GM11168 (cell line): ENCODE measurements around the gene TEKT1.
"Not testable (repeated sequence)": the region's sequence is repeated elsewhere in the genome, so short reads cannot be mapped to it uniquely, and the experiment has no call there.

ENCODE experiments used
- in situ Hi-C: fragments of 300-500 bp; cut with MboI; formaldehyde crosslinking; loops from one replicate; pipeline ENCODE4 v1.12.0; 2022; ENCODE audit warnings: low sequenced_read_pairs; ENCODE audit not compliant: unreplicated experiment

The TEKT1 gene

DNA sequence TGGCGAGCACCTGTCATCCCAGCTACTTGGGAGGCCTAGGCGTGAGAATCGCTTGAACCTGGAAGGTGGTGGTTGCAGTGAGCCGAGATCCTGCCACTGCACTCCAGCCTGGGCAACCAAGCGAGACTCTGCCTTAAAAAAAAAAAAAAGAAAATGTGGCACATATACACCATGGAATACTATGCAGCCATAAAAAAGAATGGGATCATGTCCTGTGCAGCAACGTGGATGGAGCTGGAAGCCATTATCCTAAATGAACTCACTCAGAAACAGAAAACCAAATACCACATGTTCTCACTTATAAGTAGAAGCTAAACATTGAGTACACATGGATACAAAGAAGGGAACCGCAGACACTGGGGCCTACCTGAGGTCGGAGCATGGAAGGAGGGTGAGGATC, 56.6 kb downstream of the TEKT1 start:
- in situ Hi-C loops = not testable (repeated sequence)

DNA sequence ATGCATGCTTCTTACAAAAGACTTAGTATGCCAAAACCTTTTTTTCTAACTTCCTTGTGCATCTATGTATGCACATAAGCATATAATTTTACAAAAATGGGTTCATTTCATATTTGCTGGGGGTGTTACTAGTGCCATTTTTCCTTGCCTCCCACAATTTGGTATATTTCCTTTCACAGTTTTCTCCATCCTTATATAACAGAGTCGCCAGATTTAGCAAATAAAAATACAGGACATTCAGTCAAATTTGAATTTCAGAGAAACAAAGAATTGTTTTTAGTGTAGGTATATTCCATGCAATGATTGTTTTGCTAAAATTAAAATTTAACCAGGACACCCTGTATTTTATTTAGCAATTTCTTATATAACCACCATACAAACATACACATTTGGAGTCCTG, 59.5 kb downstream of the TEKT1 start:
- in situ Hi-C loops = no loop called here

DNA sequence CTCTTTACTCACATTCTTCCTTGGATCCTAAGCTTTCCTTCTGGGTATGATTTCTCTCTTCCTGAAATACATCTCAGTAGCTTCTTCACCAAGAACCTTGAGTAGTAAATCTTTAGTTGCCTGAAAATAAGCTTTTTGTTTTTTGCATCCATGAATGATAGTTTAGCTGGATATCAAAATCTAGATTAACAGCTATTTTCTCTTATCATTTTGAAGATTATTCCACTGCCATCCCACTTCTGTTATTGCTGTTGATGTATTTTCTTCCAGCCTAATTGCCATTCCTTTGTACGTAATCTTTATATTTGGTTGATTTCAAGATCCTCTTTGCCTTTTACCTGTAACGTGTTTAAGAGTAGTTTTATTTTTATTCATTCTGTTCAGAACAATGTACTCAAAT, 63.1 kb downstream of the TEKT1 start:
- in situ Hi-C loops = no loop called here

DNA sequence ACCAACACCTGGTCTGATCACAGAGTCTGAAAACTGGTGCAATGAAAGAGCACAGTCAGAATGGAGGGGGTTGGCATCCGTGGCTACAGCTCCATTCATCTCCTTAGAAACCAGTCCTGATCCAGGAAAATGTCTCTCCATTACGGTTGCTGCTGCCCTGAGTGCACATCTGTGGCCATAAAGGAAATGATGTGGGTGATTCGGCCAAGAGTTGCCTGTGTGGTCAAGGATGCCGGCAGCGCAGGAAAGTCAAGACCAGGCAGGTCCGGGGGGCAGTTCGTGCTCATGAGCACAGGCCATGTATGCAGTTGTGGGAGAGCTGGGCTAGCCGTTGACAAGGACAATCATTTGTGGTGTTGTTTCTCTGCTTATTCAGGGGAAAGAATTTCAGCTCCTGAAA, 69.8 kb downstream of the TEKT1 start:
- in situ Hi-C loops = no loop called here

DNA sequence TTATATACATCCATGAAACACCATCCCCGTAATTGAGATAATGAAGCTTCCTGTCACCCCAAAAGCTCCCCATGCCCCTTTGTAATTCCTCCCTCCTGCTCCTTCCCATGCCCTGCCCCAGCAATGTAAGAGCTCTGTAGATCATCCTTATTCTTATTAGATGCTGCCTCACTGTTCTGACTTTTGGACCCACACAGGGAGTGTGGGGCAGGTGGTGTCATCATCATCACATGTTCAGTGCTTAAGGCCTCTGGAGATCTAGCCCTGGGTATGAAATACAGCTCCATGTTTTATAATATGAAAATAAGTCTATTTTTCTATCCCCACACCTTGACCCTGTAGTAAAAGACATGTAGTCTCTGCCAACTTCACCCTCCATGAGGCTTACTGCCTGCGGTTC, 73.8 kb downstream of the TEKT1 start:
- in situ Hi-C loops = no loop called here

DNA sequence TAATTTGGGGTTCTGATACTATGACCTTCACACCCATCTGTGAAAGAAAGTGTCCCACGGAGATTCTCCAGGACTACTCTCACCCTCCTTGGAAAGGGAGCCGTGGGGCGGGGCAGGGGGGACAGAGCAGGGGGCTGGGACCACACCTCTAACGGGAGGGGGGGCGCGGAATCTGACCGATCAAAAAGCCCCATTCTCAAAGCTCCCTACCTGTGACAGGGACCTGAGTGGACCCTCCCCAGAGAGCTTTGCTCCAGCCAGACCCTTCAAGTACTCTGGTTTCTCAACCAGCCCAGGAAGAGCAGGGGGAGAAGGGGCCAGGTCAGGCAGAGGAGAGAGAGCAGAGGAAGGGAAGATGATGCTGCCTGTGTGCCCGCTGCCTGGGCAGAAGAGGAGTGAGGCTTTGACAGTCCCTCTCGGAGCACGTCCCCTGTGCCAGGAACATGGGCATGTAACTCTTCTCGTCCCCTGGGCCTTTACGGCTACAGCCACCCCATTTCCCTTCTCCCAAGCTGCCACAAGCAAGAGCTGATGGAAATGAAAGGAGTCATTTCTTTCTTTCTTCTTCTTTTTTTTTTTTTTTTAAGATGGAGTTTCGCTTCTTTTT, 75.0 kb downstream of the TEKT1 start:
- in situ Hi-C loops = no loop called here

DNA sequence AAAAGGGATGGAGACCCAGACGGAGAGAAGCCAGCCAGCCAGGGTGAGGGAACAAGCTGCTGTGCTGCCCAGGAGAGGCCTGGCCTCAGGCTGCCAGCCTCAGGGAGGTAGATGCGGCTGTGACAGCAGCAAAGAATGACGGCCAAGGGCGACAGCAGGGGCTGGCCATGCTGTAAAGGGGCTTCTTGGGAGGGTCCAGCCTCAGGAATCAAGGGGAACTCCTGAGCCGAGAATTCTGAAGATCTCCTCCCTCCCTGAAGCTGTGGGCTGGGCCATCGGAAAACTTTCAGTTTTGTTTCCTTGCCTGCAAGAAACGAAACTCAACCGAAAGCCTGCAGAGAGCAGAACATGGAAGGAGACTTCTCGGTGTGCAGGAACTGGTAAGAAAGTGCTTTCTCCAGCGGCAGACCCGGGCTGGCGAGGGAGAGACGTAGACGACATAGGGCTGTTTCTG, 75.8 kb downstream of the TEKT1 start, which contains the start of gene XAF1:
XAF1 (plus strand) TSS at position 316 of the 454 bp plus-strand sequence; CDS start at position 349, 33 bp downstream.
- in situ Hi-C loops = no loop called here

DNA sequence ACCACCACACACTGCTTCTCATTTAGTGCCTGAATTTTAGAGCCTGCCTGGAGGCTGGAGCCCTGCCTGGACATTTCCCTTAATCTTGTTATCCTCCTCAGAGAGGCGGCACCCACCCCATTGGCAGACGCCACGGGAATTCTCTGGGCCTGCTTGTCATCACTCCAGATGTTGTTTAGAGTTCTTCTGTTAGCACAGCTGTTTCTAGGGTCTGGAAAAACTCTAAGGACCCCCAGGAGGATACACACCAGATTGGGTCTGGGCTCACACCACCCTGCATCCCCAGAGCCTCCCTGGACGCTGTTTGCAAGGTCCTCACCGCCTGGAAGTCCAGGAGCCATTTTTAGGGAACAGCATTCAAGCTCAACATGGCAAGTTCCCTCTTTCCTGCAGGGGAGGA, 76.2 kb downstream of the TEKT1 start:
- in situ Hi-C loops = no loop called here

DNA sequence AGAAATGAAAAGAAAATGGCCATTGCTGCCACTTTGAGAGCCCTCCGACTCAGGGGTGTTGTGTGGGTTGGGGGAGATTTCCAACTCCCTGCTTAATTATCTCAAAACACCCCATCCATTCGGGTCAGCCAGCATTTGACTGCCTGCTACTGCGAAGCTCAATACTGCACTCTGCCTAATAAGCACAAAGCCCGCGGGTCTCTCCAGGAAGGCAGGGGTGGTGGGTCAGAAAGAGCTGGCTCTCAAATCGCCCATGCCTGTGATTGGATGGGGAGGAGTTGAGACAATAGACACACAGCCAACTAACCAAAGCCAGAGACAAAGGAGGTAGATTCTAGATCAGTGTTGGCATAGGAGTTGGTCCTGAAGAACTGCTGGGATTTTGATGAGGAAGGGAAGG, 78.0 kb downstream of the TEKT1 start:
- in situ Hi-C loops = no loop called here

DNA sequence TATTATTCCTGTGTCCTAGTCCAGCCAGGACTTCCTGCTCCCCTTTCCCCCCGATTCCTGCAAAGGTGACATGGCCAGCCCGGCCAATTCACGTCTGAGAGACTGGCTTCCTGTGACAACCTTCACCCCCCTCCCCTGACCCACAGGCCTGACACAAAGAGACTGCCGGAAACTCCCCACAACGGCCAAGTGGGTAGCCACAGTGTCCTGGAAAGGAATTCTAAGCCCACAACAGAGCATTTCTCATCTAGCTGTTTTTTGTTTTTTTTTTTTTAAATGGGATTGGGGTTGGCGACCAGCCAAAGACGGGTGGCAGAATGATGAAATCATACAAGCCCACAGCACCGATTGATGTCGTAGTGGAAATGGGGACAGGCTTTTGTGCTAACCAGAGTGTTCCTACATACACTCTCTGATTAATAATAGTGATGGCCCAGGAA, 78.5 kb downstream of the TEKT1 start:
- in situ Hi-C loops = no loop called here

DNA sequence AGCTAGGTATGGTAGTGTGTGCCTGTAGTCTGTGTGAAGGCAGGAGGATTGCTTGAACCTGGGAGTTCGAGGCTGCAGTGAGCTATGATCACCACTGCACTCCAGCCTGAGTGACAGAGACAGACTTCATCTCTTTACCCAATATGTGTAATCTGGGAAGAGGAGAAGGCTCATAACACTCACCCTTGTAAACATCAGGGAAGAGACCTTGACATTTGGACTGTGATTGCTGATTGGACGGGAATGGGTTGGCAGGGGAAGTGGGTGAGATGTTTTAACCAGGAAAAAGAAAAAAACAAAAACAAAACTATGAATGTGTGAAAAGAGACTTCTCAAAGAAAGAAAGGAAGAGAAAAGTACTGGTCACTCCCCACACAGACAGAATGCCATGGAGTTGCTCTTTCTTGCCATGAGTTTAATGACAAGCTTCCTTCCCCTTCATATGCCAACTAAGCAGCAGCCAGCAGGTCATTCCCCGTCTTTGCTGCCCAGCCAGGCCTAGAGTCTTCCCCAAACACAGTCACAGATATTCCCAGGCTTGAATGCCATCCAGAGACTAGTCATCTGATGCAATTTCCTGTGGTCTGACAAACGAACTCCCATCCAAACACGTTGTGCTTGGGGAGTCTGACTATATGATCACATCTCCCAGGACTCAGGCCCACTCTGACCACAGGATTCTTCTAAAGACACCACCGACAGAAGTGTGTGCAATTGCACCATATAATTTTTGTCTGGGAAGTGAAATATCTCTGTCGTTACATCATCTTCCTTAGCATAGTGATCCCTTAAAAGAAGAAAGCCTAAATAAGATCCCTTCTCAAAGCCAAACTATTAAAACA, 79.2 kb downstream of the TEKT1 start:
- in situ Hi-C loops = no loop called here

DNA sequence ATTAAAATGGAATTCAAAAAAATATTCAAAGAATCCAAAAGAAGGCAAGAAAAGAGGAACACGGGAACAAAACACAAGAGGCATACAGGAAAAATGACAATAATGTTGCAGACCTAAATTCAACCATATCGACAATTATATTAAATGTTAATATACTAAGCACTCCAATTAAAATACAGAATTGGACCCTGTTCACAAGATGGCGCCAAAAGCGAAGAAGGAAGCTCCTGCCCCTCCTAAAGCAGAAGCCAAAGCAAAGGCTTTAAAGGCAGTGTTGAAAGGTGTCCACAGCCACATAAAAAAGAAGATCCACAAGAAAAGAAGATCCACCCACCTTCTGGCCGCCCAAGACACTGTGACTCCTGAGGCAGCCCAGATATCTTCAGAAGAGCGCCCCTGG, 82.0 kb downstream of the TEKT1 start:
- in situ Hi-C loops = no loop called here

DNA sequence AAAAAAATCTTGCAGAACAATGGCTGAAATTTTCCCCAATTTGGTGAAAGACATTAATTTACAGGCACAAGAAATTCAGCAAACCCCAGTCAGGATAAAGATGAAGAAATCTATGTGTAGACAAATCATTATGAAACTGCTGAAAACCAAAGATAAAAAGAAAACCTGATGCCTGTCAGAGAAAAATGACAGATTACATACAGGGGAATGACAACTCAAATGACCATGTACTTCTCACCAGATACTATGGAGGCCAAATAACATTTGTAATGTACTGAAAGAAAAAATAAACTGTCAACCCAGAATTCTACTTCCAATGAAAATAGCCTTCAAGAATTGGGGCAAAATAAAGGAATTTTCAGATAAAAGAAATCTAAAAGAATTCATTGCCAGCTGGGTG, 82.9 kb downstream of the TEKT1 start:
- in situ Hi-C loops = no loop called here
